NOMO-1 treated with dmso at 0.1 percent for 144 hours (cell line): ENCODE results near the gene DIAPH3.
A peak's percentile ranks its signal among the peaks of the same experiment; 100 is the strongest.

Experiments used
- DNase-seq: peaks from one replicate; lab custom pipeline; 2025; ENCODE audit not compliant: unreplicated experiment; lab: John Stamatoyannopoulos, UW

Gene DIAPH3

DNA sequence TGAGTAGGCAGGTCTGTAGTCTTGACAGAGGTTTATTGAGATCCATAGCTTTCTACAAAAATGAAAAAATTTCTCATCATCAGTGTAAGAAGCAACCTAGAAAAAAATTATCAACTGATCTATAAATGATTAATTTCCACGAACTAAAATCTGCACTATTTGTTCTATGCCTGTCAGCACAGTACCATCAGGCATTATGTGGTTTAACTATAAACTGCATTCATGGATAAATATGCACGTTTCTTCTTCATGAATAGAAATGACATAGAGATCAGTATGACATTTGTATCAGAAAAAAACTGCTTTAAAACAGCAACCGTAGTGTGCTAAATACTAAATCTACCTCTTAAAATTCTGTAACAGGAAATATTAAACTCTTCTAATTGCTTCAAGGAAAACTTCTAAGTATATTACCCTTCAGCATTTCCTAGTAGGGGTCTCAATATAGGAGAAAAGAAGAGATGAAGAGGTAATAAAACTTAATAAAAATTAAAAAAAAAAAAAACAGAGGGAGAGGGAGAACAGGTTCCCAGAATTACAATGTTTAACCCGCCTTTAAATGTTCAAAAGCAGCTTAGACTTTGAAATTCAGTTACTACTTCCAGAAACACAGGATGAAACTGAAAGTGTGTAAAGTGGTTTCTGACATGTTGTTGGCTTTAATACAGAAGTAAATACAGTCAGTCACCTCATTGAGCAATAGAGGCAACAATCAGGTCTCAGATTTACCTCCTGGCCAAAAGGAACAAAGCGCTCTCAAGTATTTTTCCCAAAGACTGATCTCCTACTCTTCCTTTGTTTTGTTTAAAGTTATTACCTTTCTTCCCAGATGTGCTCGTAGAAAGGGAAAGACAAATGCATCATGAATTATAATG lies 144.4 kb downstream of the DIAPH3 start:
- DNase-seq, result peak; percentile 36

DNA sequence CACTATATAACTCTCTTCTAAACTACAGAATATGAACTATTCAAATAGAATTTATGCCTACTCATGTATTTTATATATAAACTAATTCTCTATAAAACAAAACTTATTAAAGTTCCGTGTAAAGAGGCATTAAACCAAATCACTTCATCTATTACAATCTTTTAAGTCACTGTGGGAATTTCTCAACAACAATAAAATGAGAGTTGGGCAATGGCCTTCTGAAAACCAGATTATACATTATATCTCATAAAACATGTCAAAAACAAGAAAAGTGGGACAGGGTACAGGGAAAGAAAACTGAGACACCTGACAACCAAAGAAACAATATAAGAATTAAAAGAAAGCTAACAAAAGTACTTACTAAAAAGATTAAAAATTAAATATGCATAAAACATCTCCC lies 145.2 kb downstream of the DIAPH3 start:
- DNase-seq, result no peak

DNA sequence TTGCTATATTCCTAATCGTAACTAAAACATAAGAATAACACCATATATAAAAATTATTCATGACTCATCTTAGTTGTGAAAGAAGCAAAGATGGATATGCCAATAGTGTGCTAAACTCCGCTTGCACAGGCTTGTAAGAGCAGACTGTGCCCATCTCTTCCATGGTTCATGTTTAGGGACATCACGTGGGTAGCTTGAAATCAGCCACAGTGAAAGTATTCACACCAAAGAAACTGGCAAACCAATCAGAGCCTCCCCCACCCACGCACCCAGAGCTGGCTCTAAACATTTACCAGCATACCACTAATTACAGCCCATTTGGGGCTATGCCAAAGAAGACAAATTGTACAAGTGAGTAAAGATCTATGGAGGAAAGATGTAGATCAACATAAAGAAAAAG lies 147.5 kb downstream of the DIAPH3 start:
- no peak for DNase-seq

DNA sequence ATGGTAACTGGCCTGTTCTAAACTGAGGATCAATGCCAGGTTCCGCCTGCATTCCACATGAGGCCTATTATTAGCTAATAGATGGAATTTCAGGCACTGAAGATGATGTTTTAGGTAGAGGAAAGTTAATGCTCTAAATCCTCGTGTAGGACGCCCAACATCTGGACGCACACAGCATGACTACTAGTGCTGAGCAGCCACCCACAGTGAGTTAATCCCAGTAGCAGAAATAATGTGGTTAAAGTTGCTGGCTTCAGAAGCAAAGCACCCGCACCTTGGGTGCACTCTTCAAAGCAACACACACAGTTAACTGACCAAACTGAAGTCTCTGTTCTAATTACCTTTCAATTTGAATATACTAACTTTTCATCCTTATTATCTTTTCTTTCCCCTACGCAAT lies 150.6 kb downstream of the DIAPH3 start:
- DNase-seq, result no peak

DNA sequence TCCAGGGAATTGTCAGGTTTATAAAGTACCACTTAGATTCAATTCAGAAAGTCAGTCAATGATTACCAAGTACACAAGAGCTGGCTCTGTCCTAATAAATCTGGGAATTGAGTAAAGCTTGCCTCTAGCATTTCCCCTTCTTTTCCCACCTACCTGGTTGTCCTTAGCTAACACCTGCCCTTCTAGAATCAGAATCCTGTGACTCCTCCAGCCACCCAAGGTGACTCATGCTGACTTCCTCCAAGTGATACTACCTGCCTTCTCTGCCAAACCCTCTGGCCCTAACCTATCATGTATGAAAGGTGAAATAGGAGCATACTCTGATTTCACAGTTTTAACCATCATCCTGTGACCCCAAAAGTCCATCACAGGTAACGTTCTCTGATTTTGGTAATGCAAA lies 151.2 kb downstream of the DIAPH3 start:
- no peak for DNase-seq

DNA sequence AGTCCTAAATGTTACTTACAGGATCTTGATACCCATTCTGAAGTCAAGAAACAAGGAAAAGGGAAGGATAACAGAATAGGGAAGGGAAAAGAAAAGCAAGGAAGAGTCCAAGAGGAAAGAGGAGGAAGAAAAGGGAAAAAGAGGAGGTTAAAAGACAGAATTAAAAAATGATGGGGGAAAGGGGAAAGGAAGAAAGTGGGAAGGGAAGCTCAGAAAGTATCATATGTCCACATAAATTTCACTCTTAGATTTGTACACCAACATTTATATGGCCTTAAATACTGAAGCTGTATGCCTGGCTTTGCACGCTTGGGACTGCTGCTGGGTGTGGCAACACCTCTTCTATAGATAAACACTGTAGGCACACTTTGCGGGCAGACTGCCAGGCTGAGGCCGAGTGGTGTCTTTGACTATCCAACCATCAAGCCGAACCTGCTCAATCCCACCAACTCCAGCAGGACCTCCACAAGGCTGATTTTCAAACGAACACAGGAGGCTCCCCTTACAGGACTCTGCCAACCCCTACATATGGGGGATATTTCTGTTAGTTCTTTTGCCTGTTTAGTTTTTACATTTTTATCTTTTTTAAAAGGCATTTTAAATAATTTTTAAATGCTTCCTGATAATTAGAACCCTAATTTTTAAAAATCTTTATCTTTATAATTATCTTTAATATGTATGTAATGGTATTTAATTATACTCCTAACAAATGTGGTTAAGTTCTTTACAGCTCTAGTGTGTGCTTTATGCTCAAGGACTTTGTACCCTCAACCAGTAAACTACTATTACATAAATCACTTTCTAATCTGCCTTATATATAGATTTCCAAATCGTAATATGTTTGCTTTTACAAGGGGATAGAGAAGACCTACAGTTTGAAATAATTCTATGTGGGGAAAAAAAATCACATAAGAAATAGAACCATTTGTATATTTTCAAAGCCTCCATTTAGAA lies 154.2 kb downstream of the DIAPH3 start:
- DNase-seq, result no peak

DNA sequence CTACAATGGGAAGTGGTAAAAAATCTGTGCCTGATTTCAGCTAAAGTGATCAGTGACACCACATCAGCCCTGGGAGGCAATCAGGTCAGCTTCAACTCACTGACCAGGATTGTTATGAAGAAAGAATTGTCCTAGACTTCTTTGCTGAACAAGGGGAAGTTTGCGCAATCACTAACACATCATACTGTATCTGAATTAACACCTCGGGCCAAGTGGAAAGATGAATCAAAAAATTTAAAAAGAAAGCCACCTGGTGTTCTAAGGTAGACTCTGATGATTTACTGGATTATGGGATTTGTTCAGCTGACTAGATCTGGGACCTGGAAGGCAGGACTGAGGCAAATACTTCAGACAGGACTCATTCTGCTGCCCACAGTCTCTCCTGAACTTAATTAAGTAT lies 161.8 kb downstream of the DIAPH3 start:
- no peak for DNase-seq

DNA sequence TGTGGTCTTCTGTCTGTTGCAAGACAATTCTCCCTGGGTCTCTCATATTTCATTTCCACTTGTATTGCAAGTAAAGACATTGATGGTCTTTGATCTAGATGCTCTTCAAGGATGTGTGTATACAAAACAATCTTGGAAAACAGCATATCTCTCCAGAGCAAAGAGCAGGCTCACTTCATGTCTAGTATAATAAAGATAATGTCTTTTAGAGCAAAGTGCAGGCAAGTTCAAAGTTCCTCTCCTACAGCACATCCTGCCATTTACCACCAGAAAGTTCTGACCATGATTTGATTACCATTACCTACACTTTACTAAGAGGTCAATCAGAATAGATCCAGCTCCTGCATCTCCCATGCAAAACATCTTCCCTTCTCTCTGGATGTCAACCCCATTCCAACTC lies 162.8 kb downstream of the DIAPH3 start:
- DNase-seq, result no peak

DNA sequence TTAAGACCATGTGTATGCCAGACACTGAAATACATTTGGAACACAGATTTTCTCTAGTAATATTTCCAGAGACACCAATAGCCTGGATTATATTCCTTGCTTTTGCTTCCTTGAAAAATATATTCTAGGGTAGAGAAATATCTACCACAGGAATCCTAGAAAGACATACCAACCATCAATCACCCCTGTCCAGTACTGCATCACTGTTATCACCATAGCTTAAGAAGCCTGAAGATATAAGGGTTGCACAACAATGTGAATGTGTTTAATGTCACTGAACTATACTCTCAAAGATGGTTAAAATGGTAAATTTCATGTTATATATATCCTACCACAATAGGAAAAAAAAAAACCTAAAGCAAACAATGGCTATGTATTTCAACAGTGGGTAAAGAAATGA lies 163.6 kb downstream of the DIAPH3 start:
- no peak for DNase-seq

DNA sequence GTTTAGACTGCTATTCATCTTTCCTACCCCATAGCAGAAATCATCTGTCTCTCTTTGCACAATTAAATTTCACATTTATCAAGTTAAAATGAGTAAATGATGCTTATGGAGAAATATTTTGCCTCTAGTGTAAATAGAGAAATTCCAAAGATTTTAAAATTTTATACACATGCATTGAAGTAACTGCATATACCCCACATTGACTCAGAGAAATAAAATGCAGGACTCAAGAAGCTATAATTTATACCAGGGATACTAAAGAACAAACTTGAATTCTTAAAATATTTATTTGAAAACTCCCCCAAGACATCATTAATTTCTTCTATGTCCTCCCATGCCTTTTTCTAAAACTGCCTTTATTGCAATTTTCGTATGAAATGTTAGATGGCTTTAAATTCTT lies 165.8 kb downstream of the DIAPH3 start:
- no peak for DNase-seq

DNA sequence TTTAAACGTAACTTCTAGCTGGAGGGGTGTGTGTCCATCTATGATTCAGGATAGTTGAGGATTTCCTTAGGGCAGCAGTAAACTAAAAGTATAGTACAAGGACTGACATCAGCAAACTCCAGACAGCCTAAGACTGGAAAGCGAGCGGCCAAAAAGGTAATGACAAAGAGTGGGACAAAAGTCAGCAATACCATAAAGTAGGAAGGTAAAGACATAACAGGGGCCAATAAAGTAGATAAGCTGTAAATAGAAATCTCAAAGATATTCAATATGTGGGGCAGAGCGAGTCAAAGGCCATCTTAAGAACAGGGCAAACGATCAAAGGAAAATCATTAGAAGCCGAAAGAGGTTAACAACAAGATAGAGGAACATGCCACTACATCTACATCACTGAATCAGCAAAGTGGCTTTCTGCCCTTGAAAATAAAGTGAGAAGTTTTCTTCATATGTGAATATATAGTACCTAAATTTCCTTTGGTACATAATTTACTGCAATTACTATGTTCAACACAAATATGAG lies 167.2 kb downstream of the DIAPH3 start:
- no peak for DNase-seq

DNA sequence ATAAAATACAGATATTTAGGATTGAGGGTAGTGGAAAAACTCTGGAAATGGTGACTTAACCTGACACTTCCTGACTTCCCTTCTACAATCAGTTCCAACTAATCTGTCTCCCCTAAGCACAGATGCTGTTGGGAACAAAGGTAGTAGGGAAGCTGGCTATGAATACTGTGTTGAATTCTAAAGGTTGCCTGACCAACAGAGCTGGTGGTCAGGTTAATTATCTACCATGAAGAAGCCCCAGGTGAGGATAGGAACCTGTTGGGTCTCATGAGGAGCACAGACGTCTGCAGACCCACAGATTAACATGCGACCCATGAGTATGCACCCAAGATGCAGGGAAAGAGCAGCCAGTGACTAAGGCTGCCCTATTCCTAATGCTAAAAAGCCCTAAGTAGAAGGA lies 172.3 kb downstream of the DIAPH3 start:
- DNase-seq, result no peak

DNA sequence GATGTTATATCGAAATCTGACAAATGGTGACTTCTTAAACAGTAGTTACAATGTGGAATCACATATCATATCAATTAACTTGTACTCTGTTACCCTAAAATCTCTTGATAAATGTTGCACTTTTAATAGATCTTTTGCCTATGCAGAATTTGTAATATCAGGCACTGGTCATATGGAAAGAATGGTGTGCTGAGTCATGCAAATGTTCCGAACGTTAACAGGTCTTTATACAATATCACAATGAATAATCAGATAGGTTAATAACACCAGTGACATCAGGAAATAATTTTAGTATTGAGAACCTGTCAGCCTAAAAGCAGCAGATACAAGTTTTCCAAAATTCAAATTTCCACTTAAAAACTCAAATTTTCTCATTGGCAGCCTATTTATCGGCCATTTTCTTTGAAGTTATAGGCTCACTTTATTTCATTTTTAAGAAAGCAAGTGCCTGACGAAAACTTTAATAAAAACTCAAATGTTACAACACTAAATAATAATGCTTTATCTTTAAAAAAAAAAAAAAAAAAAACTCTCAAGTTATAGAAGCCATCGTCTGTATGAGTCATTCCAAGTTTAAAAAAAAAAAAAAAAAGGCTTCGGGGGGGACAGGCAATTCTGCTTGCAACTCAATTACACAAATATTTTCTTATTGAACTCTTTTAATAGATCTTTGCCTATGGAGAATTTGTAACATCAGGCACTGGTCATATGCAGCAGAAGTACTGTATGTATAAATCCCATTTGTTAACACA lies 180.9 kb downstream of the DIAPH3 start:
- no peak for DNase-seq

DNA sequence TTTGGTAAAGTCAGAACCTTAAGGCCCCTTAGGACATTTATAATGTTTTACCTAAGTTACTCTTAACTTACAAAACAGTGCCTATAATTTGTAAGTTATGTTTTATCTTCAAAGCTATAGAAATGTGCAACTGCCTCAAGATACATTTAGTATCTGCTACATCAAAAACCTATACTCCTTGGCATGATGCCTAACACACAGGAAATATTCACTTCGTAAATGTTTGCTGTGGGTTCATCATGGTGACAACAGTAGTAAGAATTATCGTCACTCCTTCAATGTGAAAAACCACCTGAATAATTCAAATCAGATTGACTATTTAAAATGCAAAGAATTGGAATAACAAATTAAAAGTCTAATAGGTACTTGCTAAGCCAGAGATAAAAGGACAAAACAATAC lies 184.1 kb downstream of the DIAPH3 start:
- no peak for DNase-seq

DNA sequence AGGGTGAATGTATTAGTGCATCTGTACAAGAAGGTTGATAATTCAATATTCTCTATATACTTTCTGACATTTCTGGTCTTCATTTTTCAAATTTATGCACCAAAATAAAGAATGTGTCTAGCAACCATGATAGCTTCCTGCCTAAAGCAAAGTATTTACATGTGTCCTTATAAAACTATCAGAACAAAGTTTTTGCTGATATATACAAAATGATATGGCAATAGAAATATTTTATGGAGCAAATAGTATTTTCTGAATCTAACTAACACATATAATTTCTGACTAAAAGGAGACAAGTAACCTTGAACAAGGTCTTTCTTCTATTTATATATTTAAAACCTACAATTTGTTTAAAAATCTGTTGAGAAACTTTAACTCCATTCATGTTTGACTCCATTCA lies 184.9 kb downstream of the DIAPH3 start:
- DNase-seq, result no peak

DNA sequence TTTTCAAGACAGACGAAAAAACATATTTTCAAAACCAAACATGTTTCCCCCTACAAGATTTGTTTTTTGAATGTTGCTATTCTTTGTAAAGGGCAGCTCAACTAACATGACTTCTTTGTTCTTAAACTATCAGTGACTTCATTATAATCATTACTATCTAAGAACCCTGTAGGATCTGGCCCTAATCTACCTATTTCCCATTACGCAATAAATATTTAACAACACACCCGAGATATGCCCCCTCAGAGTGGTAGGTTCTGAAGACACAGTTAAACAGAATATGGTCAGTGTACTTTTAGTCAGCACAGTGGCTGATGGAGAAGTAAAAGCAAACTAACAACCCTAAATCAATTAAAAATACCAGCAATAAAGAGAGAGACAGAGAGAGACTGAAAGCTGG lies 186.9 kb downstream of the DIAPH3 start:
- no peak for DNase-seq

DNA sequence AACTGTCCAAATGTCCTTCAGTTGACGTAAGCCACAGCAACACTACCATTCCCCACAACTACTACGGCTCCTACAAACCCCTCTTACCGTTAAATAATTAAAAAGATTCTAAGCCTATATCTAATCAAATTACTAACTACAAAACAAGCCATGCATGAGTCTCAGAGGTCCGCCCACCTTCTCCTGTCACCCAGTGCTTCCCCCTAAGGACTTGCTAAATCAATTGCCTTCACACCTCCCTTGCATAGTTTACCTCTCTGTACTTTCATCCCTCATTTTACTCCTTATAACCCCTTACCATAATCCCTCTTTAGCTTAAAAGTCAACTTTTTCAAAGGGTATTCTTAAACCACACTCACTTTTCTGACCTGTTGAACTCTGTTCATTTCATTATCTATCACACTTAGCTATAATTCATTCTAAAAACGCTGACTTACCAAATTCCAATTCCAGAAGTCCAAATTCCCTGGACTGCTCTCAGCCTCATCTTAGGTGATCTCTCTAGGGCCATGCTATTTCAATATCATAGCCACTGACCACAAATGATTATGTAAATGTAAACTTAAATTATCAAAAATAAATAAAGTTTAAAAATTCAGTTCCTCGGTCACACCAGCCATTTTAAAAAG lies 187.8 kb downstream of the DIAPH3 start:
- DNase-seq, result no peak

DNA sequence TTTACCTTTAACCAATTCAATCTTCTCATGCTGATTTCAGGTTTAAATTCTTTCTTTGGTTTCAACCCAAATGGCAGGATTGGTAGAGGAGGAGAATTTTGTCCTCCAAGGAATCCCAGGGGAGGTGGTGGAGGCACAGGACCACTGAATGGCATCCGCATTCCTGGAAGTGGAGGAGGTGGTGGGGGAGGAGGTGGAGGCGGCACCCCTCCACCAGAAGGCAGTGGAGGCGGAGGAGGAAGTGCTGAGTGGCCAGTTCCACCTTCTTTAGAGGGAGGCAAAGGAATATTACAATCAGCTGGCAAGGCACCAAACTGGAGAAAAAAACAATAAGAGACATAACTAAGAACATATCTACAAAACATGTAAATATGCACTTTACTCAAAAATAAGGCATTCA lies 192.9 kb downstream of the DIAPH3 start:
- no peak for DNase-seq

DNA sequence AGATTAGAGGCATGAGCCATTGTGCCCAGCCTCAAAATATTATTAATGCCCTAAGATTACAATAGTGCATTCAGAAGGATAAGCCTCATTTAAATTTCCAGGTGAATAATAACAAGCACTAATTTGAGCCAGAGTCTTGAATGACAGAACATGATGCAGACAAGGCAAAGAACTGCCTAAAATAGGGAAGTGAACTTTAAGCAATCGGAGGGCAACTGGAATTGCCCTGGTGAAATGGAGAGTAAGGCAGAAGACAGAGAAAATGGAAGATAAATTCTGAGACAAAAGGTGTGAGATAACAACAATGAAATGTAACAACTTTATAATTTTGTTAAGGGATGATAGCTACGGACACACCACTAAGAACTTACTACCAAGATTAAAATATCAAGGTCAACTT lies 199.9 kb downstream of the DIAPH3 start:
- DNase-seq, result peak; percentile 4

DNA sequence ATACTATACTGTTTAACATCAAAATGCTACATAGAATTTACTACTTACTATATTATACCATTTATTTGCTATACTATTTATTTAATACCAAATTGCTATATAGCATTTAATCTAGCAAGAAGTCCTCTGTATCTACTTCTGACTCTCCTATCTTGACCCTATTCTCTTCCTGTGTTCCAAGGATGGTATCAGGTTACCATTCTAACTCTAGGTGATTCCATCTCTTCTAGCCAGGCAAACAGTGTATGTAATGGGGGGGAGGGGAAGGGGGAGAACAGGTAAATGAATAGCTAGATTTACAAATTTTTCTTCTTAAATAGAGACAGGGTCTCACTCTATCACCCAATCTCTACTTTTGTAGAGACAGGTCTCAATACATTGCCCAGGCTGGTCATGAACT lies 200.3 kb downstream of the DIAPH3 start:
- no peak for DNase-seq

DNA sequence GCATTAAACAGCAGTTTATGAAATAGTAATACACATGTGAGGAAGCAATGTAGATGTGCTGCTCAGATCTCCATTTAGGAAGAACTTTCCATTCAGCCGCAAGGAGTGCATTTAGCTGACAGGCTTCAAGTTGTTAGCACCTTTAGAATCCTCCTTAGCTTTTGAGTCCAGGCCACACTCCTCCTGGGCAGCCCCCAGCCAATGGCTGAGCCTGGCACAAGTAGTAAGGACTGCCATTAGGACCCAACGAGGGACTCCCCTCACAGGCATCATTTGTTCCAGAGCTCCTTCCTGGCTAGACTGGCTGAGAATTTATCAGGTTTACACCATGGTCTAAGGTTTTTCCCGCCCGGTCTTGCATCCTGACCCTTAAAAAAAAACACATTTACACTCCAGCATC lies 201.4 kb downstream of the DIAPH3 start:
- DNase-seq, result no peak
